Measurements from ENCODE around the gene TTLL10.
"Not testable (repeated sequence)": the region's sequence is repeated elsewhere in the genome, so short reads cannot be mapped to it uniquely, and the experiment has no call there.

TTLL10 gene

GRCh38 chr1:1135339-1136136, 38.1 kb upstream of the TTLL10 start:
- Histone ChIP-seq H3K9me3 (ENCODE audit: insufficient read depth, low read length) (no peaks in the 10 kb centered on the region), H3K9ac (ENCODE audit: insufficient read length, low read depth) (no peak overlapping the region), H3K4me1 (ENCODE audit: insufficient read depth, insufficient read length) (peaks cover 4% of the 10 kb centered on the region), H3K27me3 (ENCODE audit: insufficient read depth, insufficient read length) (no peaks in the 10 kb centered on the region), H3K4me3 (ENCODE audit: insufficient read length, low read depth) (no peak overlapping the region), H3K36me3 (ENCODE audit: insufficient read depth, insufficient read length, low read length) (no peaks in the 10 kb centered on the region)
- TF ChIP-seq ZNF274 (IDR thresholded peaks at IDR 0.05; ENCODE audit: low read depth, low read length) (no peak), YY1 (IDR thresholded peaks at IDR 0.05; ENCODE audit: insufficient read depth, insufficient read length) (no peak), SUZ12 (IDR thresholded peaks at IDR 0.05; ENCODE audit: extremely low read depth, insufficient read depth, insufficient read length) (no peak)
- DNase-seq (ENCODE audit: low read depth, low spot score), result no peak

- Histone ChIP-seq H3K4me1 (ENCODE audit: insufficient read depth, insufficient read length) (peaks cover 7% of the 10 kb centered on the region), H3K9ac (ENCODE audit: insufficient read length, low read depth) (no peak overlapping the region), H3K9me3 (ENCODE audit: insufficient read depth, low read length) (no peaks in the 10 kb centered on the region), H3K36me3 (ENCODE audit: insufficient read depth, insufficient read length, low read length) (no peaks in the 10 kb centered on the region), H3K4me3 (ENCODE audit: insufficient read length, low read depth) (no peak overlapping the region), H3K27me3 (ENCODE audit: insufficient read depth, insufficient read length) (no peaks in the 10 kb centered on the region)
- TF ChIP-seq SUZ12 (IDR thresholded peaks at IDR 0.05; ENCODE audit: extremely low read depth, insufficient read depth, insufficient read length) (no peak), ZNF274 (IDR thresholded peaks at IDR 0.05; ENCODE audit: low read depth, low read length) (no peak), YY1 (IDR thresholded peaks at IDR 0.05; ENCODE audit: insufficient read depth, insufficient read length) (no peak)
- no peak for DNase-seq (ENCODE audit: low read depth, low spot score)
These were observed 37.0 kb upstream of the TTLL10 start for GRCh38 chr1:1136547-1137230.

DNA sequence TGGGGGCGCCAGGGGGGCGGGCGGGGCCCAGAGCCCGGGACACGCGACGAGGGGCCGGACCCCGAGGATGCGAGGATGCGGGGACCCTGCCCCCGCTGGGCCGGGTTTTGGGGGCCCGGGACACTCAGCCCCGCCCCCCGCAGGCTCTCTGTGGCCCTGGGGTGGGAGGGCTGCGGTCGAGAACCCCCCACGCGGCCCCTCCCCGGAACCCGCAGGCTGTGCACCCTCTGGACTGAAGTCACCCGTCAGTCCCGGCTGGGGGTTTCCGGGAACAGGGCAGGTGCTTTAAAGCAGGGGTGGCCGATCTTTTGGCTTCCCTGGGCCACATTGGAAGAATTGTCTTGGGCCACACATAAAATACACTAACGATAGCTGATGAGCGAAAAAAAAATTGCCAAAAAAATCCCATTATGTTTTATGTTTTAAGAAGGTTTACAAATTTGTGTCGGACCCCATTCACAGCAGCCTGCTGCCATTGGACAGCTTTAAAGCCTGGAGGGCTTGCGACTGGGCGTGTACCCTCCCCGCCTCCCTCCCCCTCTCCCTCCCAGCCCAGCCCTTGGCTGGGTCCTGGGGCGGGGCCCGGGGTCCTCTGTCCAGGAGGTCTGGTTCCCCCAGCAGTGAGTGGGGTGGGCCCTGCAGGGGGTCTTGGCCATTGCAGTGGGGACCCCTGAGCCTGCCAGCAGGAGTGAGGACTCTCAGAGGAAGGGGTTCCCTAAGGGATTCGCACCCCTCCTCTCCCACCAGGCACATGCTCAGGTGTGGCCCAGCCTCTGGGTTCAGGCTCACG, 36.2 kb upstream of the TTLL10 start:
- H3K36me3 ChIP-seq (ENCODE audit: insufficient read depth, insufficient read length, low read length), result no peaks in the 10 kb centered on the region
- no peaks in the 10 kb centered on the region for H3K27me3 ChIP-seq (ENCODE audit: insufficient read depth, insufficient read length)
- H3K4me3 ChIP-seq (ENCODE audit: insufficient read length, low read depth), result no peak overlapping the region
- no peaks in the 10 kb centered on the region for H3K9me3 ChIP-seq (ENCODE audit: insufficient read depth, low read length)
- H3K4me1 ChIP-seq (ENCODE audit: insufficient read depth, insufficient read length), result peaks cover 7% of the 10 kb centered on the region
- TF ChIP-seq ZNF274 (IDR thresholded peaks at IDR 0.05; ENCODE audit: low read depth, low read length), result no peak
- no peak for DNase-seq (ENCODE audit: low read depth, low spot score)
- H3K9ac ChIP-seq (ENCODE audit: insufficient read length, low read depth), result no peak overlapping the region

- DNase-seq (ENCODE audit: low read depth, low spot score), result no peak
- Histone ChIP-seq H3K4me3 (ENCODE audit: insufficient read length, low read depth) (no peak overlapping the region), H3K27me3 (ENCODE audit: insufficient read depth, insufficient read length) (no peaks in the 10 kb centered on the region), H3K36me3 (ENCODE audit: insufficient read depth, insufficient read length, low read length) (no peaks in the 10 kb centered on the region), H3K9ac (ENCODE audit: insufficient read length, low read depth) (no peak overlapping the region), H3K9me3 (ENCODE audit: insufficient read depth, low read length) (no peaks in the 10 kb centered on the region), H3K4me1 (ENCODE audit: insufficient read depth, insufficient read length) (peaks cover 13% of the 10 kb centered on the region)
- no peak for TF ChIP-seq SUZ12 (IDR thresholded peaks at IDR 0.05; ENCODE audit: extremely low read depth, insufficient read depth, insufficient read length)
- no peak for TF ChIP-seq ZNF274 (IDR thresholded peaks at IDR 0.05; ENCODE audit: low read depth, low read length)
- TF ChIP-seq YY1 (IDR thresholded peaks at IDR 0.05; ENCODE audit: insufficient read depth, insufficient read length), result no peak
These were observed 33.0 kb upstream of the TTLL10 start for GRCh38 chr1:1140673-1141072.

GRCh38 chr1:1141244-1141910, 32.3 kb upstream of the TTLL10 start:
- TF ChIP-seq SUZ12 (IDR thresholded peaks at IDR 0.05; ENCODE audit: extremely low read depth, insufficient read depth, insufficient read length) (no peak), YY1 (IDR thresholded peaks at IDR 0.05; ENCODE audit: insufficient read depth, insufficient read length) (no peak), ZNF274 (IDR thresholded peaks at IDR 0.05; ENCODE audit: low read depth, low read length) (no peak)
- Histone ChIP-seq H3K9me3 (ENCODE audit: insufficient read depth, low read length) (no peaks in the 10 kb centered on the region), H3K9ac (ENCODE audit: insufficient read length, low read depth) (no peak overlapping the region), H3K4me1 (ENCODE audit: insufficient read depth, insufficient read length) (peaks cover 13% of the 10 kb centered on the region), H3K36me3 (ENCODE audit: insufficient read depth, insufficient read length, low read length) (no peaks in the 10 kb centered on the region), H3K27me3 (ENCODE audit: insufficient read depth, insufficient read length) (no peaks in the 10 kb centered on the region), H3K4me3 (ENCODE audit: insufficient read length, low read depth) (no peak overlapping the region)
- no peak for DNase-seq (ENCODE audit: low read depth, low spot score)

GRCh38 chr1:1141911-1142250, 31.8 kb upstream of the TTLL10 start:
- no peaks in the 10 kb centered on the region for H3K36me3 ChIP-seq (ENCODE audit: insufficient read depth, insufficient read length, low read length)
- no peak for DNase-seq (ENCODE audit: low read depth, low spot score)
- H3K27me3 ChIP-seq (ENCODE audit: insufficient read depth, insufficient read length), result no peaks in the 10 kb centered on the region
- no peak overlapping the region for H3K9ac ChIP-seq (ENCODE audit: insufficient read length, low read depth)
- no peaks in the 10 kb centered on the region for H3K9me3 ChIP-seq (ENCODE audit: insufficient read depth, low read length)
- TF ChIP-seq SUZ12 (IDR thresholded peaks at IDR 0.05; ENCODE audit: extremely low read depth, insufficient read depth, insufficient read length), result no peak
- TF ChIP-seq YY1 (IDR thresholded peaks at IDR 0.05; ENCODE audit: insufficient read depth, insufficient read length), result no peak
- TF ChIP-seq ZNF274 (IDR thresholded peaks at IDR 0.05; ENCODE audit: low read depth, low read length), result no peak
- no peak overlapping the region for H3K4me3 ChIP-seq (ENCODE audit: insufficient read length, low read depth)
- H3K4me1 ChIP-seq (ENCODE audit: insufficient read depth, insufficient read length), result peaks cover 13% of the 10 kb centered on the region

GRCh38 chr1:1142352-1142751, 31.3 kb upstream of the TTLL10 start:
- H3K9ac ChIP-seq (ENCODE audit: insufficient read length, low read depth), result peak overlapping the region; percentile 50
- not testable (repeated sequence) for DNase-seq (ENCODE audit: low read depth, low spot score)
- H3K4me1 ChIP-seq (ENCODE audit: insufficient read depth, insufficient read length), result peaks cover 13% of the 10 kb centered on the region

More at GRCh38 chr1:1142352-1142751, 31.3 kb upstream of the TTLL10 start:
- H3K9me3 ChIP-seq (ENCODE audit: insufficient read depth, low read length); H3K36me3 ChIP-seq (ENCODE audit: insufficient read depth, insufficient read length, low read length); H3K27me3 ChIP-seq (ENCODE audit: insufficient read depth, insufficient read length); H3K4me3 ChIP-seq (ENCODE audit: insufficient read length, low read depth): not testable (repeated sequence)

All from NT2/D1 (cell line).